Esophagus (tissue), 2 donors: ENCODE measurements around the gene IFNAR1. TPM values are rescaled to one million over a fixed set of nuclear protein-coding genes. Genes with fewer than 3 reads are reported as not detected.
A peak's percentile ranks its signal among the peaks of the same experiment; 100 is the strongest.

Experiments used
- H3K27ac ChIP-seq, 2 donors: one replicate each; pipeline ENCODE4 v1.5.1; 2013; ENCODE audit warnings: low read depth in 2 of 2, mild to moderate bottlenecking in 2 of 2, inconsistent platforms in 1 of 2, low read length in 1 of 2, moderate library complexity in 1 of 2
- H3K27me3 ChIP-seq, 2 donors: one replicate each; pipeline ENCODE4 v1.6.1; 2013; ENCODE audit warnings: low read length in 2 of 2, control low read depth in 1 of 2, mild to moderate bottlenecking in 1 of 2; ENCODE audit not compliant: insufficient read depth in 2 of 2, control insufficient read depth in 1 of 2
- H3K36me3 ChIP-seq, 2 donors: one replicate each; pipeline ENCODE4 v1.6.1; 2013; ENCODE audit warnings: low read length in 1 of 2; ENCODE audit not compliant: control insufficient read depth in 2 of 2, insufficient read depth in 2 of 2
- H3K4me1 ChIP-seq, 2 donors: one replicate each; pipeline ENCODE4 v1.6.1; 2013; ENCODE audit warnings: low read length in 1 of 2; ENCODE audit not compliant: control insufficient read depth in 2 of 2, insufficient read depth in 2 of 2
- H3K4me3 ChIP-seq, 2 donors: one replicate each; pipeline ENCODE4 v1.5.1; 2013; ENCODE audit warnings: low read length in 2 of 2, mild to moderate bottlenecking in 2 of 2, low read depth in 1 of 2, moderate library complexity in 1 of 2
- H3K9me3 ChIP-seq, 2 donors: one replicate each; pipeline ENCODE4 v1.6.1; 2013; ENCODE audit warnings: mild to moderate bottlenecking in 2 of 2, low read depth in 1 of 2, low read length in 1 of 2, moderate library complexity in 1 of 2; ENCODE audit not compliant: control insufficient read depth in 2 of 2, insufficient read depth in 1 of 2
- WGBS, 2 donors: extraction: QIAGEN DNeasy Blood & Tissue Kit; methylation state at CpG; one replicate each; pipeline ENCODE4 v1.1.7; 2013; 5-methylcytosine and 5-hydroxymethylcytosine counted together
- polyA plus RNA-seq, 2 donors: library from polyadenylated mRNA; stranded (reverse); fragments of 200-250 nt; gene quantifications; one replicate each; pipeline ENCODE4 v1.2.3, GENCODE V29; 2013
- donor health status: healthy with polysubstance abuse.
- donor health status: Bipolar disorder and iron deficiency.

IFNAR1 gene
- polyA plus RNA-seq, 2 donors, result 9.0 to 14.1 TPM

DNA sequence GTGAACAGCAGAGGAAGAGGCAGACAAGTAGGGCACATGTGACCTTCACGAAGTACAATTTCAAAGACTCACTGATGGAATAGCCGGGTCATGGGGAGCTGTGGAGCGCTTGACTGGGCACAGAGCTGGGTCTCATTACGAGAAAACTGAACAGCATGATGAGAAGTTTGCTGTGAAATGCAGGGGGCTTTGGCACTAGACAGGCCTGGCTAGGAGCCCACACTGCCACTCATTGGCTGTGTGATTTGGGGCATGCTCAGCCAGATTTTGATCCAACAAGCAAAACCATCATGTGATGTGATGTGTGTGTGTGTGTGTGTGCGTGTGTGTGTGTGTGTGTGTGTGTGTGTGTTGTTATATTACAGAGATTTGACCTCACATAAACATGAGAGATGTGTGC is 73.6 kb downstream of the IFNAR1 start:
- H3K27ac ChIP-seq, result no peak overlapping the region
- no peak overlapping the region for H3K4me3 ChIP-seq
- no peaks in the 10 kb centered on the region for H3K9me3 ChIP-seq
- H3K4me1 ChIP-seq, result peaks cover 3 to 8% of the 10 kb centered on the region in 2 donors
- 85 to 93% methylated on average over 5 of the region's 5 CpGs for WGBS, 2 donors
- no peaks in the 10 kb centered on the region for H3K27me3 ChIP-seq
- H3K36me3 ChIP-seq, result no peaks in the 10 kb centered on the region

DNA sequence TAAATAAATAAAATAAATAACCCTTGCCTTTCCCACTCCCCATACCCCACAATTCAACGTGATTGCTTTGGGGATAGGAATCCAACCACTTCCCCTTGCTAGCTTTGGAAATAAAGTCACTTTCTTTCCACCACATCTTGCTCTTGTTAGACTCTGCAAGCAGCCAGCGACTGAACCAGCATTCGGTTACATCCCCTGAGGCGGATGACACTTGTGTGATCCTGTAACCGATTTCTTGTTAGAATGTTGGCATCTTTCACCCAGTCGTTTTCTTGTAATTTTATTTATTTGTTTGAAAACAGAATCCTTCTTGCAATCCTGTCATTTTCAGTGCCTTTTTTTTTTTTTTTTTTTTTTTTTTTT is 76.8 kb downstream of the IFNAR1 start:
- H3K4me3 ChIP-seq, result no peak overlapping the region
- H3K4me1 ChIP-seq, result peaks cover 0 to 7% of the 10 kb centered on the region in 2 donors
- no peaks in the 10 kb centered on the region for H3K36me3 ChIP-seq
- H3K9me3 ChIP-seq, result no peaks in the 10 kb centered on the region
- WGBS, 2 donors, result 76 to 89% methylated on average over 6 of the region's 6 CpGs
- no peaks in the 10 kb centered on the region for H3K27me3 ChIP-seq
- H3K27ac ChIP-seq, result no peak overlapping the region

DNA sequence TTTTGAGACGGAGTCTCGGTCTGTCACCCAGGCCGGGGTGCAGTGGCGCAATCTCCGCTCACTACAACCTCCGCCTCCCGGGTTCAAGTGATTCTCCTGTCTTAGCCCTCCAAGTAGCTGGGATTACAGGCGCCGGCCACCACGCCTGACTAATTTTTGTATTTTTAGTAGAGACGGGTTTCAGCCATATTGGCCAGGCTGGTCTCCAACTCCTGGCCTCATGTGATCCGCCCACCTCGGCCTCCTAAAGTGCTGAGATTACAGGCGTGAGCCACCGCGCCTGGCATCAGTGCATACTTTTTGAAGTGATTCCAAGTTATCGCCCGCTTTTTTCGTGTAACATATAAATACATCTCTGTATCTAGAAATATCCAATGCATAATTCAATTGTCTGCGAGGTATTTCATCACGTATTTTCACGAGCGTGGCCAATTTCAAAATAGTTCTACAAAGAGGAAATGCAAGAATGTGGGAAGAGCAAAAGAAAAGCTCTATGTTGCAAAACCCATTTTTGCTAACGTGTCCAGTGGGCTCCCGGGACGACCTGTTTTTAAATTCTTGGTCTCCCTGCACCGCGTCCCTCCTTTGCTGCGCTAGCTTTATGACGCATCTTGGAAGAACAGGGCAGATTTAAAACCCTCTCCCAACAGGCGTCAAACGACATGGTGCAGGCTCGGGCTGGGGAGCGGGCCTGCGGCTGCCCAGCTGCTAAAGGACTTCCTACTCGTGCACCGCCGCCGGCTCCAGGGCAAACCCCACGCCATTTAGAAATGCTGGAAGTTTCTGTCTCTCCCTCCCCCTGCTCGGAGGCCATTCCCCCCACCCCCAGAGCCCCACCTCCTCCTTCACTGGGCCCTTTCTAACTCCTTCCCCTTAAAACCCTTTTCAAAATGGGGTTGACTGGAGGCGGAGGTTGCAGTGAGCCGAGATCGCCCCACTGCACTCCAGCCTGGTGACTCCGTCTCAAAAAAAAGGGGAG is 77.5 kb downstream of the IFNAR1 start:
- WGBS, 2 donors, result 43 to 51% methylated on average over 45 of the region's 45 CpGs
- Histone ChIP-seq H3K4me3 (peak overlapping the region in 1 of 2 donors; percentile 82), H3K27me3 (no peaks in the 10 kb centered on the region), H3K36me3 (no peaks in the 10 kb centered on the region), H3K9me3 (no peaks in the 10 kb centered on the region), H3K4me1 (peaks cover 0 to 7% of the 10 kb centered on the region in 2 donors), H3K27ac (peak overlapping the region; percentile 99)

DNA sequence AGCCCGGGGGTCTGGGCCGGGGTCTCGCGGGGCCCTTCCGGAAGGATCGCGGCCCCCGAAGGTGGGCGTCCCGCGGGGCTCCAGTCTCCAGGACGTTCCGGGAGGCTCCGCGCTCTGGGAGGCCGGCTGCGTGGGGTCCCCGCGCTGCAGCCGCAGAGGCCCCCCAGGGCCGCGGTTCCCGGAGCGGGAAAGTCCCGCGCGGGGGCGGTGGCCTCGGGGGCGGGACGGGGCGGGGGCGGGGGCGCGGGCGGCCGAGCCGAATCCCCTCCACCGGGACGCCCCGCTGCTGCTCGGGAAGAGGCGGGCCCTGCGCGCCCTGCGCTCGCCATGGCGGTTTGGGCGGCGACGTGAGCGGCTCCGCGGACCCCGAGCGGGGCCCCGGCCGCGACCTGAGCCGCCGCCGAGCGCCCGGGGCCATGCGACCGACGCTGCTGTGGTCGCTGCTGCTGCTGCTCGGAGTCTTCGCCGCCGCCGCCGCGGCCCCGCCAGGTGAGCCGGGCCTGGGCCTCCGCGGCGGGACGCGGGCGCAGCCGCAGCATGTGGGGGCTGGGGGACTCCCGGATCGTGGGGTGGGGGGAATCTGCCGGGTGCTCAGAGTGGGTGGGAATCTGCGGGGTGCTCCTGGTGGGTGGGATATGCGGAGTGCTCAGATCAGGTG is 78.5 kb downstream of the IFNAR1 start, which contains the start of gene IFNGR2:
TSS of gene IFNGR2 (plus strand) at position 286 of the 658 bp plus-strand sequence. CDS start at position 417, 131 bp downstream.
- H3K9me3 ChIP-seq, result no peaks in the 10 kb centered on the region
- peaks cover 0 to 7% of the 10 kb centered on the region in 2 donors for H3K4me1 ChIP-seq
- peak within 1 kb of the TSS; percentile 99 for H3K27ac ChIP-seq
- H3K27me3 ChIP-seq, result no peaks in the 10 kb centered on the region
- WGBS, 2 donors, result 0 to 1% methylated on average over 36 to 89 of the region's 89 CpGs
- H3K4me3 ChIP-seq, result peak within 1 kb of the TSS; percentile 82 to 83
- no peaks in the 10 kb centered on the region for H3K36me3 ChIP-seq

DNA sequence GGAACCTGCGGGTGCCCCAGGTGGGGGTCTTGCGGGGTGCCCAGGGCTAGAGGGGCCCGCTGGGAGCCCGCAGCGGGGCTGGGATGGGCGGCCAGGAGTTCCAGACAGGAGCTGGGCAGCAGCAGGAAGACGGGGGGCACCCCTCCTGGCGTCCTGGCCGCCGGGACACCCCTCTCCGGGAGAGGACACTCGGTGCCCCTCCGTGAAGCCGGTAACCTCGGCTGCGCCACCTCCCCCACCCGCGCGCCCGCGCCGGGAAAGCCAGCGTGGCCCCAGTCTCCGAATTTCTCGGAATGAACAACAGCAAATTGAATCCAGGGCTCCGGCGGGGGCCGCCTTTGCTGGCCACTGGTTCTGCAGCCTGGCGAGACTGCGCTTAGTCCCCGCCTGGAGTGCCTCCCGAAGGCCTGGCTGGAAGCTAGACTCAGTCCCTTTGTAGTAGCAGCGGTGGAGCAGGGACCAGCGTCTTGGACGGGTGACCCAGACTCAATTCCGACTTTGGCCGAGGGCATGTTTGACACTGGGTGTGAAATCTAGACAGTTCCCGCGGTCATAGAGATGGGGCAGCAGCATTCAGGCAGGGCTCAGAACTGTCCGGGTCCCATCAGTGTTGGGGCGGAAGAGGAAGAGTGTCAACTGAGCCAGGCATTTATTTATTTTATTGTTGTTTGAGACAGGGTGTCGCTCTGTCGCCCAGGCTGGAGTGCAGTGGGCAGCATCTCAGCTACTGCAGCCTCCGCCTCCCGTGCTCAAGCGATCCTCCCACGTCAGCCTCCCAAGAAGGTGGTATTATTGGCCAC is 79.2 kb downstream of the IFNAR1 start:
- Histone ChIP-seq H3K27me3 (no peaks in the 10 kb centered on the region), H3K36me3 (no peaks in the 10 kb centered on the region), H3K9me3 (no peaks in the 10 kb centered on the region), H3K4me1 (peaks cover 0 to 7% of the 10 kb centered on the region in 2 donors), H3K4me3 (peak overlapping the region; percentile 82 to 83), H3K27ac (peak overlapping the region; percentile 99)
- WGBS, 2 donors, result 2 to 4% methylated on average over 44 to 47 of the region's 47 CpGs

DNA sequence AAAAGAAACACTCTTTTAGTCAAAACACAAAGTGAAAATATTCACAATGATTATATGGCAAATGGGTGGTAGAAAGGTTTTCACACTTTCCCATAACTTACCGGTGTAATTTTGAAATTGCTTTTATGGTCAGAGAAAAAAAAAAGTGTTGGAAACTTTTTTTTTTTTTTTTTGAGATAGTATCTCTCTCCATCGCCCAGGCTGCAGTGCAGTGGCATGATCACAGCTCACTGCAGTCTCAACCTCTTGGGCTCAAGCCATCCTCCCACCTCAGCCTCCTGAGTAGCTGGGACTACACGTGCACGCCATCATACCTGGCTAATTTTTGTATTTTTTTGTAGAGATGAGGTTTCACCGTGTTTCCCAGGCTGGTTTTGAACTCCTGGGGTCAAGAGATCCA is 81.7 kb downstream of the IFNAR1 start:
- H3K27me3 ChIP-seq, result no peaks in the 10 kb centered on the region
- H3K9me3 ChIP-seq, result no peaks in the 10 kb centered on the region
- H3K27ac ChIP-seq, result no peak overlapping the region
- no peak overlapping the region for H3K4me3 ChIP-seq
- H3K36me3 ChIP-seq, result peaks cover 3 to 4% of the 10 kb centered on the region in 2 donors
- WGBS, 2 donors, result 35 to 41% methylated on average over 5 of the region's 5 CpGs
- peaks cover 0 to 9% of the 10 kb centered on the region in 2 donors for H3K4me1 ChIP-seq

Other genes with a start within 250 kb of the IFNAR1 start
- gene IFNAR2, start 95.0 kb upstream of the IFNAR1 start, polyA plus RNA-seq, result 1 to 10 TPM; 4.5 to 7.2 TPM
- 10 to 100 TPM; 22.9 to 23.9 TPM for gene IL10RB, start 58.6 kb upstream of the IFNAR1 start, polyA plus RNA-seq
- gene IFNGR2, start 78.4 kb downstream of the IFNAR1 start, polyA plus RNA-seq, result 10 to 100 TPM; 44.9 to 52.5 TPM
- gene TMEM50B, start 155.0 kb downstream of the IFNAR1 start, polyA plus RNA-seq, result 10 to 100 TPM; 20.3 to 27.4 TPM
- 1 to 10 TPM; 1.2 to 1.4 TPM for gene DNAJC28, start 166.7 kb downstream of the IFNAR1 start, polyA plus RNA-seq
- 10 to 100 TPM; 10.6 to 27.1 TPM for gene GART, start 217.1 kb downstream of the IFNAR1 start, polyA plus RNA-seq
- 10 to 100 TPM; 71.5 to 92.1 TPM for gene SON, start 218.1 kb downstream of the IFNAR1 start, polyA plus RNA-seq